Measurements from ENCODE around the gene LGMN. TPM values are rescaled to one million over a fixed set of nuclear protein-coding genes. Genes with fewer than 3 reads are reported as not detected.
"Not testable (repeated sequence)": the region's sequence is repeated elsewhere in the genome, so short reads cannot be mapped to it uniquely, and the experiment has no call there.

LGMN gene
- total and polyA plus RNA-seq, 8 donors, result 75.4 to 251 (median 97.1) TPM

GRCh38 chr14:92774572-92774971 is 26.1 kb upstream of the LGMN start:
- no peaks in the 10 kb centered on the region for H3K36me3 ChIP-seq
- H3K4me3 ChIP-seq, result no peak overlapping the region
- no peaks in the 10 kb centered on the region for H3K27me3 ChIP-seq
- no peak for DNase-seq
- no peaks in the 10 kb centered on the region for H3K4me1 ChIP-seq
- TF ChIP-seq CTCF (IDR thresholded peaks at IDR 0.05), result no peak
- H3K9me3 ChIP-seq, result no peaks in the 10 kb centered on the region
- H3K27ac ChIP-seq, result peak overlapping the region; percentile 28 to 48
- intact Hi-C loops (cut with DNase I), result no loop called here
- ATAC-seq, result peak; percentile 45

GRCh38 chr14:92770484-92770883 is 22.1 kb upstream of the LGMN start:
- Histone ChIP-seq H3K27me3 (no peaks in the 10 kb centered on the region), H3K36me3 (no peaks in the 10 kb centered on the region), H3K4me1 (no peaks in the 10 kb centered on the region), H3K4me3 (no peak overlapping the region), H3K27ac (peak overlapping the region in 1 of 2 donors; percentile 23), H3K9me3 (no peaks in the 10 kb centered on the region)
- DNase-seq, result no peak
- ATAC-seq, result no peak
- intact Hi-C loops (cut with DNase I), result no loop called here
- no peak for TF ChIP-seq CTCF (IDR thresholded peaks at IDR 0.05)

GRCh38 chr14:92768795-92769194 is 20.4 kb upstream of the LGMN start:
- Histone ChIP-seq H3K27me3 (no peaks in the 10 kb centered on the region), H3K4me1 (no peaks in the 10 kb centered on the region), H3K4me3 (no peak overlapping the region), H3K36me3 (no peaks in the 10 kb centered on the region), H3K9me3 (no peaks in the 10 kb centered on the region), H3K27ac (peak overlapping the region in 1 of 2 donors; percentile 19)
- intact Hi-C loops (cut with DNase I), result no loop called here
- DNase-seq (no peak), ATAC-seq (no peak)
- no peak for TF ChIP-seq CTCF (IDR thresholded peaks at IDR 0.05)

- intact Hi-C loops (cut with DNase I); H3K27me3 ChIP-seq; H3K36me3 ChIP-seq; H3K4me1 ChIP-seq; H3K4me3 ChIP-seq; H3K9me3 ChIP-seq; DNase-seq: not testable (repeated sequence)
- peak; percentile 73 for ATAC-seq
- peak overlapping the region in 1 of 2 donors; percentile 19 for H3K27ac ChIP-seq
These were observed 19.8 kb upstream of the LGMN start for GRCh38 chr14:92768236-92768635.

GRCh38 chr14:92763666-92764631 is 15.5 kb upstream of the LGMN start:
- H3K4me1 ChIP-seq; DNase-seq; intact Hi-C loops (cut with DNase I); H3K27me3 ChIP-seq; H3K27ac ChIP-seq; H3K4me3 ChIP-seq; H3K9me3 ChIP-seq; H3K36me3 ChIP-seq: not testable (repeated sequence)
- peak; percentile 30 for ATAC-seq

- Histone ChIP-seq H3K36me3 (no peaks in the 10 kb centered on the region), H3K27ac (no peak overlapping the region), H3K4me3 (no peak overlapping the region), H3K4me1 (no peaks in the 10 kb centered on the region), H3K9me3 (no peaks in the 10 kb centered on the region), H3K27me3 (no peaks in the 10 kb centered on the region)
- TF ChIP-seq CTCF (IDR thresholded peaks at IDR 0.05), result no peak
- DNase-seq (no peak), ATAC-seq (peak; percentile 57)
- intact Hi-C loops (cut with DNase I), result no loop called here
These were observed 12.0 kb upstream of the LGMN start for GRCh38 chr14:92760524-92760805.
